Inferior parietal cortex (tissue), 1 donor: ENCODE data around the gene TBCD.
"Not testable (repeated sequence)": the region's sequence is repeated elsewhere in the genome, so short reads cannot be mapped to it uniquely, and the experiment has no call there.

ENCODE experiments used
- DNase-seq: peaks from one replicate; pipeline ENCODE4 v3.0.0-alpha.2; 2016; ENCODE audit errors: extremely low spot score

The TBCD gene

GRCh38 chr17:82974136-82974952, 222.5 kb downstream of the TBCD start:
- no peak for DNase-seq

- no peak for DNase-seq
These were observed 225.2 kb downstream of the TBCD start for GRCh38 chr17:82976982-82977488.

GRCh38 chr17:82977606-82978005, 225.7 kb downstream of the TBCD start:
- DNase-seq, result no peak

- DNase-seq, result no peak
These were observed 227.0 kb downstream of the TBCD start for GRCh38 chr17:82978765-82979349.

GRCh38 chr17:82979718-82980117, 227.9 kb downstream of the TBCD start:
- DNase-seq, result no peak

GRCh38 chr17:82980632-82981031, 228.8 kb downstream of the TBCD start:
- DNase-seq, result no peak

GRCh38 chr17:82981141-82981730, 229.4 kb downstream of the TBCD start:
- DNase-seq, result no peak

- DNase-seq, result no peak
These were observed 231.8 kb downstream of the TBCD start for GRCh38 chr17:82983510-82984248.

- not testable (repeated sequence) for DNase-seq
These were observed 232.4 kb downstream of the TBCD start for GRCh38 chr17:82984249-82984617.

- DNase-seq, result no peak
These were observed 233.0 kb downstream of the TBCD start for GRCh38 chr17:82984751-82985427.

- DNase-seq, result no peak
These were observed 233.6 kb downstream of the TBCD start for GRCh38 chr17:82985428-82985805.

GRCh38 chr17:82985973-82986372, 234.1 kb downstream of the TBCD start:
- DNase-seq, result no peak

- DNase-seq, result not testable (repeated sequence)
These were observed 237.2 kb downstream of the TBCD start for GRCh38 chr17:82989051-82989450.

GRCh38 chr17:82989881-82990280, 238.0 kb downstream of the TBCD start:
- DNase-seq, result no peak

GRCh38 chr17:82993005-82993404, 241.1 kb downstream of the TBCD start:
- no peak for DNase-seq
